Cortex of kidney (tissue), 1 donor: ENCODE data around the gene BABAM2.

ENCODE experiments used
- DNase-seq: peaks from one replicate; lab custom pipeline; 2025; lab: John Stamatoyannopoulos, UW

The BABAM2 gene

DNA sequence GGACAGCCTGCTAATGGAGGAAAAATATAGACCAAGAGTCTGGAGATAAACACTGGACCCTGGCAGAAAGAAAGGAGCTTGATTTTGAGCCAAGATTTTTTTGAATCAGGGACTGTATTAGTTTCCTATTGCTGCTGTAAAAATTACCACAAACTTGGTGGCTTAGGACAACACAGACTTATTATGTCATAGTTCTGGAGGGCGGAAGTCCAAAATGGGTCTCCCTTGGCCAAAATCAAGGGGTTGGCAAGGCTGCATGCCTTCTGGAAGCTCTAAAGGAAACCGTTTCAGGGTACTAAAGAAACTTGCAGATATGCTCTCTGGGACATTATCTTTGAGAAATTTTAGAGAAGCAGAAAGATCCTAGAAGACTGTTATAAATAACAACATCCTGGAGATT, 140.1 kb downstream of the BABAM2 start:
- no peak for DNase-seq

- DNase-seq, result no peak
Observed at GRCh38 chr2:28032816-28033215, 142.3 kb downstream of the BABAM2 start.

DNA sequence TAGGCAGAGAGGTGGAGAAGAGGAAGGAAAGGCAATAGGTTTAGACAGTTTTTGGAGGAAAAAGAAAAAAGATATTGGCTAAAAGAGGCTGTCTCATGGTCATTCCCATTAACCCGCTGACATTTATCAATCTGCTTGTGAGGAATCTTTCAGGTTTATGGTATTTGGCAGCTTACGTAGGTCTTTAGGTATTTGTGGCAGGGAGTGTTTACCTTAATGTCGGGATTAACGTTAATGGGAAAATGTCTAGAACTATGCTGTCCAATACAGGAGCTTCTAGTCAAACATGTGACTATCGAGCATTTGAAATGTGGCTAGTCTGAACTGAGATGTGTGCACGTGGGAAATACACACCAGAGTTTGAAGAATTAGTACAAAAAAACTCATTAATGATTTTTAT, 144.2 kb downstream of the BABAM2 start:
- DNase-seq, result no peak

GRCh38 chr2:28035163-28035690, 144.7 kb downstream of the BABAM2 start:
- no peak for DNase-seq

GRCh38 chr2:28035816-28036215, 145.3 kb downstream of the BABAM2 start:
- DNase-seq, result no peak

DNA sequence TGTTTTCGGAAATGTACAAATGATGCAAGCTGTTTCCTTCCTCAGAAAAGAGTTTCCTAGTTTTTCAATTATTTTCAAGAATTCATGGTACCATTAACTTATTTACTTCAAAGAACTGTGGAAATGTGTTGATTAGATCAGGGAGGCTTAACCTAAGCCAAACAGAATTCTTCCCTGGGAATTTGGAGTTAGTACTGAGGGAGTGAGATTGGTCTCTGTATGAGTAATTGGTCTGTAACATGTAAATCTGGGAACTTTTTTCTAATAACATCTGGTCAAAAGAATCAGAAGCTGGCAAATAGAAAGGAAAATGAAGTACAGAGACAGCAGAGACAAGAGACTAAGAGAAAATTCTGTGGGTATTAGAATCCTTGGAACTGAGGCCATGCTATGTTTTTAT, 145.8 kb downstream of the BABAM2 start:
- no peak for DNase-seq

- no peak for DNase-seq
Observed at GRCh38 chr2:28038722-28039121, 148.2 kb downstream of the BABAM2 start.

GRCh38 chr2:28045676-28046351, 155.3 kb downstream of the BABAM2 start:
- DNase-seq, result no peak

DNA sequence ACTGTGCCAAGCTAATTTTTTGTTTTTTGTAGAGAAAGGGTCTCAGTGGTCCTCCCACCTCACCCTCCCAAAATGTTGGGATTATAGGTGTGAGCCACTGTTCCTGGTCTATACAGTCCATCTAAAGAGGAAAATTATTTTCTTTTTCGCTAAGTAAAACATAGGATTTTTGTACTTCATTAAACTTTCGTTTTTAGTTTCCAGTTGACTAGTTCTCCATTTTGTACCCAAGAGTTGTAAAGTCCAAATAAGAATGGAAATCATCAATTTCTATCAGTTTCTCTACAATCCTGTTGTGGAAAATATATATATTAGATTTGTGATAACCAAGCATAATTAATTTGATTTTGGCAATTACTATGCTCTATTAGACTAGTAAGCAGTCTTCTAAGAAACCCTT, 156.4 kb downstream of the BABAM2 start:
- DNase-seq, result no peak

- no peak for DNase-seq
Observed at GRCh38 chr2:28047681-28048080, 157.2 kb downstream of the BABAM2 start.

DNA sequence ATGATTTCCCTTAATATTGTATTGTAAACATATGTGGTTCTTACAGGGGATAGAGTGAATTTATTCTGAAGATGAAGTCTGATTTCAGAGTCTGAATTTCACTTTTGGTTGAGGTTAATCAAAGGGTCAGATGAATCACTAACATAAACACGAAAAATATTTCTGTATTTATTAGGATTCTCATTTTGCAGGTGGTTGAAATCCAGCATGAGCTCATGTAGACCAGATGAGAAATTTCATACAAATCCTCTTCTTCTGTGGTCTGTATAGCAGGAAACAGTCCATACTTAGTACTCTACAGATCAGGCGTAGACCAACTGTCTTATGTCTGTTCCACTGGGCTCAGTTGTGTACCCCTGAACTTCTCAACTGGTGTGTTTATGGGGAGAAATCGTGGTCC, 157.8 kb downstream of the BABAM2 start:
- DNase-seq, result no peak

DNA sequence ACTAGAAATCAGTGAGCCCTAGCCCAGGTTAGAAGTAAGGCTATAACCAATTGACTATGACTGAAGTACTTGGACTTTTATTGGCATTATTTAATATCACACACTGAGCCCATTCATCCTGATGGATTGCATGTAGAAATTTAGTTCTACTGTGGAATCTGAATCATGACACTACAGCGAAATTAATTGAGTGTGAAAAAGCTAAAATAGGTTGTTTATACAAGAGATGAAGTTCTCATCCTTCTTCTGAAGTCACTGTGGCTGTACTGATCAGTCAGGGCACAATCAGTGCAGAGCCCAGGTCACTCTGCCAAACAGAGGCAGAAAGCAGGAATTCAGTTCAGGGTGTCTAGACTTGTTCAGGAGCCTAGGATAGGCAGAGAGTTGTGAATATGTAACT, 158.9 kb downstream of the BABAM2 start:
- DNase-seq, result no peak

- no peak for DNase-seq
Observed at GRCh38 chr2:28049899-28050298, 159.4 kb downstream of the BABAM2 start.

DNA sequence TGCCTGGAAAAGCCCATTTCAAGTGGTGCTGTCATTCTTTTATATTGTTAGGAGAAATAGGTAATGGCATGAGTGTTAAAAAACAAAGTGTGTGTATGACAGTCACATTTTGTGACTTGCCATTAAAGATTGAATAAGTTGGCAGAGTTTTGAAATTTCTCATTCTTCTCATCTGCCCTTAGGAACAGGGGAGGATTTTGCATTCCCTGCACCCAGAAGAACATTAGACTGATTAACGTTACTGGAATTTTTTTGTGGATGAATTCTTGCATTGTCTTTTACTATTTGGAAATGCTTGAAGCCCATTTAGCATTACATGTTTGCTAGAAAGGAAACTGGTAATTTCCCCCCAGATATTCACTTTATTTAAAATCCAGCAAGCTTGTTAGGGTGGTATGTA, 162.2 kb downstream of the BABAM2 start:
- DNase-seq, result no peak

- DNase-seq, result no peak
Observed at GRCh38 chr2:28053597-28053996, 163.1 kb downstream of the BABAM2 start.

DNA sequence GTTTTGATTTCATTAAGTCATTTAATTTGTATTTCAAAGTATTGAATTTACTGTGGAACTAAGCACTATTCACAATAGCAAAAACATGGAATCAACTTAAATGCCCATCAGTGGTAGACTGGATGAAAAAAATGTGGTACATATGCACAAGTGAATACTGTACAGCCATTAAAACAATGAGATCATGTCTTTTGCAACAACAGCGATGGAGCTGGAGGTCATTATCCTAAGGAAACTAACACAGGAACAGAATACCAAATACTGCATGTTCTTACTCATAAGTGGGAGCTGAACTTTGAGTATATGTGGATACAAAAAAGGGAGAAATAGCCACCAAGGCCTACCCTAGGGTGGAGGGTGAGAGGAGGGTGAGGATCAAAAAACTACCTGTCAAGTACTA, 164.4 kb downstream of the BABAM2 start:
- no peak for DNase-seq

DNA sequence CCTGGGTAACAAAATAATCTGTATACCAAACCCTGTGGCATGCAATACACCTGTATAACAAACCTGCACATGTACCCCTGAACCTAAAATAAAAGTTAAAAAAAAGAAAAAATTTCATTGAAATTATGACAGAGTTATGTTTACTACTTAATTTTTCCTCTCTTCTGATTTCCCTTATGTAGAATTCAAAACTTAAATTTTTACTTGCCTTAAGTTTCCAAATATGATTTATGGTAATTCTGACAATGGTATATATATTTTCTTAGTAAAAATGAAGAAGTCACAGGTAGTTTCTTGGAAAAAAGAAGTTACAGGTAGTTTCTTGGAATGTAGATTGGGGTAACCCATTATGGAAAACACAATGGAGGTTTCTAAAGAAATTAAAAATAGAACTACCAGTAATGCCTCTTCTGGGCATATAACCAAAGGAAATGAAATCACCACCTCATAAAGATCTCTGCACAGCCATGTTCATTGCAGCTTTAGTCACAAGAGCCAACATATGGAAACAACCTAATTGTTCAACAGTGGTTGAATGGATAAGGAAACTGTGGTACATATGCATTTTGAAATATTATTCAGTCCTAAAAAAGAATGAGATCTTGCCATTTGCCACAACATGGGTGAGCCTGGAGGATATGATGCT, 164.9 kb downstream of the BABAM2 start:
- no peak for DNase-seq

DNA sequence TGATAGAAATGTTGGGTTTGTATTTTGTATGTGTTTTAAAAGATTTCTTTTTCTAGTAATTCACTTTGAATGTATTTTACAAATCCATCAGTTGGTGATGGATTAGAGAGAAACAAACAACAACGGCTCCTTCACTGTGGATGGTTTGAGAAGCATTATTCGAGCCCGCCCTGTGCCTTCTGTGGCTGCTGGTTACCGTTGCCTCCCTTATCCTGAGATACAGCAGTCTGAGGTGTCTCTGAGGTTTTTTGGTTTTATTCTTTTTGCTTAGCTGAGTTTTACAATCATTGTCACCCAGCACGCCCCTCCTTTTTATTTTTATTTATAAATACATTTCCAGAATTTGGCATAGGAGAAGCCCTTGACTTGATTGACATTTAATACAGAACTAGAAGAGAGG, 168.3 kb downstream of the BABAM2 start:
- DNase-seq, result no peak

GRCh38 chr2:28062867-28063266, 172.3 kb downstream of the BABAM2 start:
- no peak for DNase-seq

DNA sequence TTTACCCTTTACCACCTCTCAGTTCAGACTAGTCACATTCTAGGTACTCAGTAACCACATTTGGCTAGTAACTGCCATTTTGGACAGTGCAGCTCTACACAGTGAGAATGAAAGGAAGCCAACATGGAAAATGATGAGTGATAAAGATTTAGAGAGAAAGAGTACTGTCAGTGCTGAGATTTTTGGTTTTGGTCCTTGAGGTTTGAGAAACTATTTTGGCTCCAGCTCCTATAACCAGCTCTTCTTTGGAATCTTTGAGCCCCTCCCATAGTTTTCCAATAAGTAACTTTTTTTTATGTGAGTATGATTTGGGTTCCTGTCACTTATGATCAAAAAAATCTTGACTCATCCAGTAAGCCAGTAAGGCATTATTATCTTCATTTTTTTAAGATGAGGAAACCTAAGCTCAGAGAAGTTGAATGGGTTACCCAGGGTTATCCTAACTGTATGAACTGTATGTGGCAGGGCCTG, 173.0 kb downstream of the BABAM2 start:
- DNase-seq, result no peak

DNA sequence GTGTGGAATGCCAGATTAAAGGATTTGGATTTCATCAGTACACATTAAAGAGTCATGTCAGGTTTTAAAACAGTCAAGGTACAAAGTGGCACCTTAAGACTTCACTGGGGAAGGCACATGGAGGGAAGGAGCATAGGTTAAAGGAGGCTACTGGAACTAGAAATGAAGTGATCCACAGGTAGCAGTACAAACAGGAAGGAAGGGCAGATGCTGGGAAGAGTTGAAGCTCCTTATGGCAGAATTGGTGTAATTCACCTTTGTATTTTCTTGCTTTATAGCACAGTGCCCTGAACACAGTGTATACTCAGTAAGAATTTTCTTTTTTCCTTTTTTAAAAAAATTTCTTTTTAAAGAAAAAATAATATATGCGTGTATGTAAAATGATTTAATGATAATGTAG, 177.1 kb downstream of the BABAM2 start:
- no peak for DNase-seq

DNA sequence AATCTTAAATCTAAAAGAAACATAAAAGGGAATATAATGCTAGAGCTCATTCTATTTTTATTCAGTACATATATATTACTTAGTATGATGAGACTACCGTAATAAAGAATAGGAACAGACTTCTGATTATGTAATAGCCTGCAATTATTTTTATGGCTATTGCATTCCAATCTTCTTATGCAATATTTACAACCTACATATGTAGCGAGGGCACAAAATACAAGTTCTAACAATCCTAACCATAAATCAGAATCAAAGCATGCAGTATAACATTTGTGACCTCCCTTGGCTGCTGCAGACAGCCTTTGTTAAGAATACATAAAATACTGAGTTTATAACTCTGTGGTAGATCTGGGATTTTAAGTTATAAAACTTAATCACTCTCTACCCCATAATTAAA, 177.6 kb downstream of the BABAM2 start:
- no peak for DNase-seq

GRCh38 chr2:28068527-28068926, 178.0 kb downstream of the BABAM2 start:
- no peak for DNase-seq

DNA sequence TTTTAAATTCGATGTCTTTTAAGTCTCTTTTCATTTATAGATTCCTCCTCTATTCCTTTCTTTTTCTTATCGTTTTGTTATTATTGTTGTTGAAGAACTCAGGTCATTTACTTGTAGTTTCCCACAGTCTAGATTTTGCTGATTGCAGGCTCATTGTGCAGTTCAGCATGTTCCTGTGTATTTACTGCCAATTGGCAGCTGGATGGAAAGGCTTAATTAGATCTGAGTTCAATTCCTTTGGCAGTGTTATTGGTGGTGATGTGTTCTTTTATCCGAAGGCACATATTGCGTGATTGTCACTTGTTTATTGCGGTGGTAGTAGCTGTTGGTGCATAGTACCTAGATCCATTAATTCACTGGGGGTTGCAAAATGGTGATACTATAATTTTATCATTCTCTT, 180.7 kb downstream of the BABAM2 start:
- DNase-seq, result no peak
